Esophagus muscularis mucosa (tissue), 4 donors: ENCODE results near the gene LRRC25. TPM values are rescaled to one million over a fixed set of nuclear protein-coding genes. Genes with fewer than 3 reads are reported as not detected.

Experiments
- DNase-seq: peaks from one replicate; pipeline ENCODE4 v3.0.0-alpha.2; 2017; ENCODE audit errors: extremely low spot score
- H3K27ac ChIP-seq, 4 donors: fragments of 200-600 bp; sonication (generic); replicated peaks in 1 of 4; 1 replicate in 3 of 4; 2 replicates in 1 of 4; pipeline ENCODE4 v1.5.1; 2016 to 2019; ENCODE audit warnings: mild to moderate bottlenecking in 1 of 4
- H3K27me3 ChIP-seq, 4 donors: fragments of 200-600 bp; sonication (generic); one replicate each; pipeline versions ENCODE4 v1.5.1 to v1.6.0; 2016 to 2019
- H3K36me3 ChIP-seq, 4 donors: fragments of 200-600 bp; sonication (generic); one replicate each; pipeline ENCODE4 v1.5.1; 2016 to 2019
- H3K4me1 ChIP-seq, 4 donors: fragments of 200-600 bp; sonication (generic); one replicate each; pipeline ENCODE4 v1.5.1; 2016 to 2019
- H3K4me3 ChIP-seq, 4 donors: fragments of 200-600 bp; sonication (generic); 1 replicate in 2 of 4; 2 replicates in 2 of 4; pipeline ENCODE4 v1.5.1; 2016 to 2019; ENCODE audit warnings: mild to moderate bottlenecking in 4 of 4, moderate library complexity in 1 of 4
- H3K9me3 ChIP-seq, 4 donors: fragments of 200-600 bp; sonication (generic); 1 replicate in 3 of 4; 2 replicates in 1 of 4; pipeline ENCODE4 v1.5.1; 2016 to 2019
- EP300 ChIP-seq: sonication (generic); formaldehyde crosslinking; IDR thresholded peaks from one replicate; pipeline ENCODE4 v1.6.1; 2017; ENCODE audit warnings: antibody characterized with exemption
- POLR2A ChIP-seq: fragments of 450-650 bp; IDR thresholded peaks from one replicate; pipeline ENCODE4 v1.6.1; 2017; ENCODE audit warnings: antibody characterized with exemption, moderate library complexity, mild to moderate bottlenecking, low read depth
- POLR2AphosphoS5 ChIP-seq, 2 donors: sonication (generic); formaldehyde crosslinking; IDR thresholded peaks; one replicate each; pipeline ENCODE4 v1.6.1; 2017; ENCODE audit warnings: antibody characterized with exemption in 2 of 2
- WGBS: methylation state at CpG from one replicate; pipeline ENCODE4 v1.1.5; 2018; 5-methylcytosine and 5-hydroxymethylcytosine counted together
- intact Hi-C: fragments of 100-400 bp; cut with DNase I; formaldehyde crosslinking; loops from one replicate; pipeline ENCODE4 v1.15.1; 2023
- total RNA-seq, 4 donors: library from RNA; depleted of rRNA; stranded (reverse); fragments of >200 nt; gene quantifications; one replicate each; pipeline versions ENCODE4 v1.1.0 to v1.2.1, GENCODE V29; 2016
- TF ChIP-seq, protein P1 (sequence below), 3 experiments: fragments of 200-600 bp in 2 of 3; fragments of 450-650 bp in 1 of 3; sonication (generic) in 2 of 3; IDR thresholded peaks; one replicate each; pipeline ENCODE4 v1.5.1; 2017 to 2019; ENCODE audit warnings: antibody characterized with exemption in 3 of 3, mild to moderate bottlenecking in 2 of 3, moderate library complexity in 1 of 3

Gene LRRC25
- total RNA-seq, 4 donors from 2014 or later: 5.8 to 20.4 (median 7.0) TPM

GRCh38 chr19:18441804-18442788 lies 44.7 kb upstream of the LRRC25 start:
- Histone ChIP-seq H3K27me3 (no peaks in the 10 kb centered on the region), H3K36me3 (peaks cover 33 to 43% (median 42%) of the 10 kb centered on the region in 4 donors), H3K4me3 (no peak overlapping the region), H3K9me3 (no peaks in the 10 kb centered on the region), H3K4me1 (peaks cover 12 to 43% (median 33%) of the 10 kb centered on the region in 4 donors), H3K27ac (no peak overlapping the region)
- no peak for DNase-seq
- TF ChIP-seq EP300 (no peak), POLR2A (no peak)
- WGBS: 85% methylated on average over 5 of the region's 5 CpGs
- intact Hi-C loops: no loop called here

DNA sequence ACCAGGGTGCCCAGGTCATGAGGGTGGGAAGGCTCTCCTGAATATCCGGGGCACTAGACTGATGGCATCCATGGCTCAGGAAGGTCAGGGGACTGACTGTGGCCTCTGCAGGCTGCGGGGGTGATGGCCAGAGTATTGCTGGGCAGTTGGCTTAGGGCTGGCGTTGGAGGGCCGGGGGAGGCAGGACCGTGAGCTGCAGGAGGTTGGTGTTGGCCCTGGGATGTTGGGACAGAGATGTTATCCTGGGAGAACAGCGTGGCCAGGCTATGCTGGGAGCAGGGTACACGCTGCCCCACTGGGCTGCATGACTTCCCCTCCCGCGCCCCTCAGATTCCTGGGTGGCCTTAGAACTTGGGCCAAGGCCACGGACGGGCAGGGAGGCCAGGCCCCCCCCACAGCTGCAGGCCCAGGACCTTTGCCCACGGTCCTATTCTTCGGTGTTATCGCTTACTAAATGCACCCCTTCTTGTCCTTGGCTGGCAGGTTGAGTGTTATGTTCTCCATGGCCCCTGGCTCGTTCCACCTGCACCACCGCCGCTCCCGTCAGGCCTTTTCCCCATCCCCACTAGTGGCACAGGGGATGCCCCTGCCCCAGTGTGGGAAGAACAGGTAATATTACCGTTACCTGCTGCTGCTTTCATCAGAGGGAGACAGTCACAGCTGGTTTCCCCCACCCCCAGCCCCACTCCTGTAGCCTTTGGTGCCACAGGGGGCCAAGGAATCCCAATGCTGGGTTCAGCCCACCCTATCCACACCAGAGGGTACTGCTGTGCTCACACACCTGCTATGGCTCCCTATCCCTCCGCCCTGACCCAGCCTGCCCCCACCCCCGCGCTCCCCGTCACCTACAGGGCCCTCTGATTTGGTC lies 43.7 kb upstream of the LRRC25 start:
- Histone ChIP-seq H3K27me3 (no peaks in the 10 kb centered on the region), H3K36me3 (peaks cover 26 to 34% (median 34%) of the 10 kb centered on the region in 4 donors), H3K27ac (peak overlapping the region in 1 of 4 donors; percentile 34), H3K4me3 (no peak overlapping the region), H3K9me3 (no peaks in the 10 kb centered on the region), H3K4me1 (peaks cover 16 to 51% (median 41%) of the 10 kb centered on the region in 4 donors)
- no peak for TF ChIP-seq POLR2AphosphoS5 (IDR thresholded peaks at IDR 0.05)
- no peak for TF ChIP-seq POLR2A
- TF ChIP-seq, protein P1, sequence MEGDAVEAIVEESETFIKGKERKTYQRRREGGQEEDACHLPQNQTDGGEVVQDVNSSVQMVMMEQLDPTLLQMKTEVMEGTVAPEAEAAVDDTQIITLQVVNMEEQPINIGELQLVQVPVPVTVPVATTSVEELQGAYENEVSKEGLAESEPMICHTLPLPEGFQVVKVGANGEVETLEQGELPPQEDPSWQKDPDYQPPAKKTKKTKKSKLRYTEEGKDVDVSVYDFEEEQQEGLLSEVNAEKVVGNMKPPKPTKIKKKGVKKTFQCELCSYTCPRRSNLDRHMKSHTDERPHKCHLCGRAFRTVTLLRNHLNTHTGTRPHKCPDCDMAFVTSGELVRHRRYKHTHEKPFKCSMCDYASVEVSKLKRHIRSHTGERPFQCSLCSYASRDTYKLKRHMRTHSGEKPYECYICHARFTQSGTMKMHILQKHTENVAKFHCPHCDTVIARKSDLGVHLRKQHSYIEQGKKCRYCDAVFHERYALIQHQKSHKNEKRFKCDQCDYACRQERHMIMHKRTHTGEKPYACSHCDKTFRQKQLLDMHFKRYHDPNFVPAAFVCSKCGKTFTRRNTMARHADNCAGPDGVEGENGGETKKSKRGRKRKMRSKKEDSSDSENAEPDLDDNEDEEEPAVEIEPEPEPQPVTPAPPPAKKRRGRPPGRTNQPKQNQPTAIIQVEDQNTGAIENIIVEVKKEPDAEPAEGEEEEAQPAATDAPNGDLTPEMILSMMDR (IDR thresholded peaks at IDR 0.05): no peak
- no peak for TF ChIP-seq EP300
- 80% methylated on average over 17 of the region's 23 CpGs for WGBS
- DNase-seq: no peak
- intact Hi-C loops: no loop called here

DNA sequence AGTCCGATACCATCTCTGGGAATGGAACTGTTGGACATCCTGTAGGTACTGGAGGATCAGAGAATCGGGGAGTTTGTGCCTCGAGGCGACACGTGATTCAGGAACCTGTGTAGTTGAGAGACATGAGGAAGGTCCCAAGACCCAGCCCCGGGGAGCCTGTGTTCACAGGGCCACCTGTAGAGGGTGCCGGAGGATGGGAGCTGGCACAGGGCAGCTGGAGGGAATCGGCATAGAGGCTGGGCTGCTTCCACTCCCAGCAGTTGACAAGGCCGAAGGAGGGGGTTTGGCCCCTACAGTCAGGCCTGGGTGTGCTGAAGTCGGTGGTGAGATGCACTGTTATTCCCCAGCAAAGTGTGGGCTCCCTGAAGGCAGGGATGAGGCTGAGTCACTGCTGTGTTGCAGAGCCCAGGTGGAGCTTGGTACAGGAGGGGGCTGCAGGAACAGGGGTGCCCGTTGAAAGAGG lies 43.0 kb upstream of the LRRC25 start:
- Histone ChIP-seq H3K4me1 (peaks cover 18 to 51% (median 41%) of the 10 kb centered on the region in 4 donors), H3K36me3 (peaks cover 19 to 34% (median 33%) of the 10 kb centered on the region in 4 donors), H3K27ac (peak overlapping the region in 1 of 4 donors; percentile 34), H3K27me3 (no peaks in the 10 kb centered on the region), H3K9me3 (no peaks in the 10 kb centered on the region), H3K4me3 (no peak overlapping the region)
- DNase-seq: no peak
- TF ChIP-seq, protein P1 (IDR thresholded peaks at IDR 0.05): peak in 1 of 3 experiments; percentile 24
- TF ChIP-seq POLR2A: no peak
- TF ChIP-seq POLR2AphosphoS5 (IDR thresholded peaks at IDR 0.05): no peak
- TF ChIP-seq EP300: no peak
- WGBS: 66% methylated on average over 10 of the region's 11 CpGs
- intact Hi-C loops: no loop called here

DNA sequence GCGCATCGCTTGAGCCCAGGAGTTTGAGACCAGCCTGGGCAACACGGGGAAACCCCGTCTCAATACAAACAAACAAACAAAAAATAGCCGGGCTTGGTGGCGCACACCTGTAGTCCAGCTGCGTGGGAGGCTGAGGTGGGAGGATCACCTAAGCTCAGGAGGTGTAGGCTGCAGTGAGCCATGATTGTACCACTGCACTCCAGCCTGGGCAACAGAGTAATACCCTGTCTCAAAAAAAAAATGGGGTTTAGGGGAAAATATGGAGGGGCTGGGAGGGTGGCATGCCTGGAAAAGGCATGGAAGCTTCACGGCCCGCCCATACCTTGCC lies 42.5 kb upstream of the LRRC25 start:
- Histone ChIP-seq H3K36me3 (peaks cover 15 to 34% (median 32%) of the 10 kb centered on the region in 4 donors), H3K27ac (peak overlapping the region in 3 of 4 donors; percentile 71 to 86 (median 79)), H3K4me1 (peaks cover 18 to 51% (median 42%) of the 10 kb centered on the region in 4 donors), H3K9me3 (no peaks in the 10 kb centered on the region), H3K27me3 (no peaks in the 10 kb centered on the region), H3K4me3 (no peak overlapping the region)
- no peak for TF ChIP-seq POLR2AphosphoS5 (IDR thresholded peaks at IDR 0.05)
- TF ChIP-seq, protein P1 (IDR thresholded peaks at IDR 0.05): no peak
- WGBS: 80% methylated on average over 9 of the region's 9 CpGs
- no peak for DNase-seq
- intact Hi-C loops: no loop called here
